Astrocyte of the spinal cord (primary cell): ENCODE measurements around the gene PHACTR3.

Source experiments
- DNase-seq: peaks from one replicate; pipeline ENCODE4 v3.0.0; 2011; ENCODE audit warnings: low read depth, low spot score
- H3K4me3 ChIP-seq: 2 replicates; pipeline ENCODE4 v1.5.1; 2011; ENCODE audit warnings: low read depth, mild to moderate bottlenecking, low read length, moderate library complexity
- CTCF ChIP-seq: IDR thresholded peaks from 2 replicates; pipeline ENCODE4 v1.5.1; 2012; ENCODE audit warnings: low read depth, mild to moderate bottlenecking, low read length, inconsistent platforms
- in situ Hi-C: cut with HindIII; loops from 2 replicates; pipeline ENCODE4 v1.10.0; 2017; ENCODE audit warnings: low sequenced_read_pairs

Gene PHACTR3

GRCh38 chr20:59577809-59578435 lies 26.4 kb upstream of the PHACTR3 start:
- H3K4me3 ChIP-seq: no peak overlapping the region
- DNase-seq: no peak
- no peak for TF ChIP-seq CTCF
- in situ Hi-C loops: no loop called here

- no peak overlapping the region for H3K4me3 ChIP-seq
- in situ Hi-C loops: no loop called here
- DNase-seq: no peak
- no peak for TF ChIP-seq CTCF
Observed at GRCh38 chr20:59578436-59579403, 25.6 kb upstream of the PHACTR3 start.

GRCh38 chr20:59579404-59580145 lies 24.8 kb upstream of the PHACTR3 start:
- TF ChIP-seq CTCF: no peak

GRCh38 chr20:59580146-59580946 lies 24.0 kb upstream of the PHACTR3 start:
- in situ Hi-C loops: no loop called here
- TF ChIP-seq CTCF: no peak
- no peak for DNase-seq
- H3K4me3 ChIP-seq: no peak overlapping the region

More at GRCh38 chr20:59579404-59580145, 24.8 kb upstream of the PHACTR3 start:
- no peak overlapping the region for H3K4me3 ChIP-seq
- no peak for DNase-seq
- in situ Hi-C loops: no loop called here

- TF ChIP-seq CTCF: no peak
- DNase-seq: no peak
- in situ Hi-C loops: no loop called here
- no peak overlapping the region for H3K4me3 ChIP-seq
Observed at GRCh38 chr20:59580991-59581401, 23.3 kb upstream of the PHACTR3 start.
